HG03064 (cell line): ENCODE data around the gene POLR3A.

ENCODE experiments used
- ATAC-seq: cut with Tn5 transposase; IDR thresholded peaks from one replicate; pipeline ENCODE4 v1.9.1; 2021; ENCODE audit warnings: low read depth; ENCODE audit not compliant: unreplicated experiment

The POLR3A gene

DNA sequence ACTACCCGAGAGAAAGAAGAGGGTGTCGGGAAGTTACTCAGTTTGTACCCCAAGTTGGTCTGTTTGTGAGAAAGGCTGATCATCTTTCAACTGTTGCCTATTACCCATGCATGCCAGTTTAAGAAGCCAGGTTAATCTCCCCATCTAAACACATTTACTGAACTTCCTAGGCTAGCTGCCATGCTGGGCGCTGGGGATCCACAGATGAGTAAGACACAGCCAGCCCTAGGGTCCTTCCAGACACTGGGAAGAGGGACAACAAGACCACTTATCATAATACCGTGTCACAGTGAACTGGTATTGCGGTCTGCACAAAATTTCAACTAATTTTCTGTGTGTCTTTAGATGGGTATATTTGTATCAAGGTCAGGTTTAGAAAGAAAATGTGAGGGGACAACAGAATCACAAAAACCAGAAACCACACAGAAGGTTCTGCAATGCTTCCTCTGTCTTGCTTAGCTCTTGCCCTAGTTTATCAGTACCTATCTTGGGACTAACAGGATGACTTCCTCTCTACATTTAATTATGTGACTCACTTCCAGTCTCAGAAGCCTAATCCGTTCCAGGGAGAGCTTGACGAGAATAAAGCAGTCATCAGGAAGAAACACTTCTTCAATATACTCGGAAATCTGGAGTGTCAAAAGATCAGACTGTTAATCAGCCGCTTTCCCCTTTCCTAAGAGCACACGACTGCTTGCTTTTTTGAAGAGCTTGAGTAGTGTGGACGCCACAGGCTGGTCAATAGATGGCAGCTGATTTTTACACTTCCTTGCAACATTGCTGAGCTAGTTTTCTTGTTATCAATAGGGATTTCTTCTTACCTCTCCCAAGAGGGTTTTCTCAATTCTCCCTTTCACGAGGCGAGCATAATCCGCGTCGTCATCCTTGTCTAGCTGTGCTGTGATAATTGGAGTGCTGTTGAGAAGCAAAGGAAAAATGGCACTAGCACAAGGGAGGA, 45.7 kb downstream of the POLR3A start:
- no peak for ATAC-seq

DNA sequence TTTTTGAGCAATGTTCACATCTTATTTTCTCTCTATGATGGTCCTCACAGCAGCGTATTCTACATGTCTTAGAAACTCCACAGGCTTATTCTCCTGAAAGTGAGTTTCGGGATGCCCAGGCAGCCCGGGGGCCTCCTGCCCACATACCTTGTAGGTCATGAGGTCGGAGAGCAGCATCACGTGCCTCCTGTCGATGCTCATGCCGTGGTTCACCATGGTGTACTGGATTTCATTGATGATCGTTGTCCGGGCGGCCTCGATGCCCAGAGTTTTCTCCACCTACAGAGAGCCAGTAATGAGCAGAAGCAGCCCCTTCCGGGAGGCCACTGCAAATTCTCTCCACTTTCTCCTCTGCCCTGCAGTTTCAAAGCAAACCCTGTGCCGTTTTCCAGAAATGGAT, 48.0 kb downstream of the POLR3A start:
- no peak for ATAC-seq

DNA sequence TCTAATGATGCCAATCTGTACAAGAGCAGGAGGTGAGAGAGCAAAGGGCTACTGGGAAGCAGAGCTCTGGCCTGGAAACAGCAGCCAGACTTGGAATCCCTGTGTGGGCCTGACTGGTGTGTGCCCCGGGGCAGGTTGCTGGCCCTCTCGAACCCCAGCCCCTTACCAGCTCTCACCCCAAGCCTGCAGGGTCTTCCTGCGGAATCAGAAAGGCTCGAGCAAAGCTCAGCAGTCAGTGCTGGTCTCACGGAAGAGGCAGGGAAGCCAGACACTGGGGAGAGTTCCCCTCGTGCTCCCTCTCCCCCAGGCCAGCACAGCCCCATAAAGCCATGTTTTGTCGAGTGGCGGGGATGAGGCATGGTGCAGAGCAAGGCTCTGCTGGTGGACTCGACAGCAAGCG, 50.1 kb downstream of the POLR3A start:
- no peak for ATAC-seq

DNA sequence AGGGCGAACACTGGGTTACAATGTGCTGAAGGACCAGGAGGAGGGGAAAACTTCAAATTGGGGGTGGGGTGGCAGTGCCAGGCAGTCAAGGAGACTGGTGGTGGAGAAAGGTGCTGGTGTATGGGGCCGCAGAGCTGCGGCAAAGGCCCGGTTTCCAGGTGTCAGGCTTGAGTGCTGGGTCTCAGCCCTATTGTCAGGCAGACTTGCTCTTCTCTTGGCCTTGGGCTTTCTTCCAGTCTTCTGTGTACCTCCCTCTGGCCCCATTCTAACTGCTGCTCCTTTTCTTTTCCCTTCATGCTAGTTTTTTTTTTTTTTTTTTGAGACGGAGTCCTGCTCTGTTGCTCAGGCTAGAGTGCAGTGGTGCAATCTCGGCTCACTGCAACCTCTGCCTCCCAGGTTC, 51.0 kb downstream of the POLR3A start:
- ATAC-seq: no peak

DNA sequence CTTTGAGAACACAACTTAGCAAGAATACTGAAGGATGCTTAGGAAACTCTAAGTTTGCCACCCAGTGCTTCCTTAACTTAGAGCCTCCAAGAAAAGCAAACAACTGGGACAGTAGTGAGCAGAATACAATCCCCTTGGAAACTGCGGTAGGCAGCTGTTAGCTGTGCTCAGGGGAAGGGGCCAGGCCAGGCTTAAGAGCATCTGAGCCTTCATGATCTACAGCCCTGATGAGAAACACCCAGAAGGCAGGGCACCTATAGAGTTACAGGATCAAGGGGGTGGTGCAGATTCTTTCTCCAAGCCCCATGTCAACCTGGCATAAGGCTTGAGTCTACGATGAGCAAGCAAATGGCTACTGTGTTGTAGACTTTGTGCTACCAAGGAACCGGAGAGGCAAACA, 51.4 kb downstream of the POLR3A start:
- ATAC-seq: no peak

DNA sequence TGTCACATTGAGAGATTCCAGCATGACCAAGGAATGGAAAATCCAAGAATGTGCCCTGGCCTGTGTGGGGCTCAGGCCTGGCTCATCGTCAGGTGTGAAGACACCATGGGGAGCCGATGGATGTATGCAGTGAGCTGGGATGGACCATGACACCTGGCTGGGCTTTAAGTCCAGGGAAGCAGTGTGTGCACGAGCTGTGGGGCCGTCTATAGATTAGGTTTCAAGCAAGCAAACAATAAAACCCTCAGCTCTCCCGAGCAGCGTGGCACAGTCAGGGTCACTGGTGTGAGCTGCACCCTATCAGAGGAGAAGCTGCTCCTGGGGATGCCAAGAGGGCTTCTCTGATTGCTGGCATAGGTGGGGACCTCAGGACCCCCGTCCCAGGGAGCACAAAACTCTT, 52.3 kb downstream of the POLR3A start:
- no peak for ATAC-seq

DNA sequence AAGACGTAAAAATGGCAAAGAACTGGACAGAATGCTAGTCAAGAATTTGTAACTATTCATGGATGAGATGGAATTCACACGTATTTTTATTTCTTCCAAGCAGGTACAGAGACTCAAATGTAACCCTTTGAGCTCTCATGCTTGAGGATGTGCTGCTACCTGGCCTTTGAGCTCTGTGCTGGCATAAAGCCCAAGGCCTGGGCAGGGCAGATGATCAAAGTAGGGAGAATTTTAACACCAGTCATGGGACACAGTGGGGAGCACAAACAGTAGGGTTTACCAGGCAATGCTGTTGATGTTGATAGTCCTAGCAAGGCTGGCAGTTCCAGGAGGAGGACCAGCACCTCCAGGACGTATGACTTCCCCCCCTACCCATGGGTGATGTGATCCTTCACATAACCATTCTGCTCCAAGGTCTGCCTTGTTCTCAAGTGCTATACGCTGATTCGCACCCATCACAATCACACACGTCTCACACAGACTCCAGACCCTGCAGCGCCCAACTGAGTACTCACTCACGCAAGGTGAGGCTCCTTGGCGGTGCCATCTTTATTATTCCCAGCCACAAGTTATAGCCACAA, 54.1 kb downstream of the POLR3A start:
- ATAC-seq: no peak

DNA sequence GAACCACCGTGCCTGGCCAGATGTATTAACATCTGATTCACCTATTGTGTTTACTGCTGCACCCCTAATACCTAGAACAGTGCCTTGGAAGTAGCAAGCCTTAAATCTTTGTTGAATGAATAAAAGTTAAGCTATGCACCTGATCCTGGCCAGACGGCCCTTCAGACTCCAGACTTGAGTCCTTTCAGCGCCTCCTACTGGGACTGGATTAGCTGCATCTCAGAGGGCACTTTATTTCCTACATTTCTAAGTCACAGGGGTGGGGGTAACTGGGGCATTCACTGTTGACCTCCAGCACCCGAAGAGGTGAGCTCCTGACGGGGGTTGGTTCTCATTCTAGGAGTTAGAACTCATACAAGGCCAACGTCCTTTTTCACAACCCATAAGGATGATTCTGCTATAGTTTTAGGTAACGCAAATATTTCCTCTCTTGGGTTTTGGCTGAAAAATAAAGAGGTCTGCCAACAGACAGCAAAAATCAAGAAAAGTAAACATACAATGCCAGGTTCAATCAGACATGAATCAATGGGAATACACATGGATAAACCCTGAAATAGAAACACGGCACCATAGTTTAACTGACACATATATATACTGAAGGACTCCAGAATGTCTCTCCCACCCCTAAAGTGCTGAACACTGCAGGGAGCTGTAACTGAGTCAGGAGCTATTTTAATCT, 54.8 kb downstream of the POLR3A start:
- ATAC-seq: no peak

DNA sequence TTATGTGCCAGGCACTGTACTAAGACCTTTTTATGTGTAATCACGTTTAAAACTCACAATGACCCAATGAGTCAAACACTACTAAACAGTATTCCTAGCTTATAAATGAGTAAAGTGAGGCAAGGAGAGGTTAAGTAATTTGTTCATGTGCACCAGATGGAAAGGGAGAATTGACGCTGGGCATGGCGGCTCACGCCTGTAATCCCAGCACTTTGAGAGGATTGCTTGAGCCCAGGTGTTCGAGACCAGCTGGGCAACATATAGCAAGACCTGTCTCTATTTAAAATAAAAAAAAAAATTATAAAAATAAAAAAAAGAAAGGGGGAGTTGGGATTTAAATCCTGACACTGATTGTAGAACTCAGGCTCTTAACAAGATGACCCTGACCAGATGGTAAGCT, 56.0 kb downstream of the POLR3A start:
- no peak for ATAC-seq

DNA sequence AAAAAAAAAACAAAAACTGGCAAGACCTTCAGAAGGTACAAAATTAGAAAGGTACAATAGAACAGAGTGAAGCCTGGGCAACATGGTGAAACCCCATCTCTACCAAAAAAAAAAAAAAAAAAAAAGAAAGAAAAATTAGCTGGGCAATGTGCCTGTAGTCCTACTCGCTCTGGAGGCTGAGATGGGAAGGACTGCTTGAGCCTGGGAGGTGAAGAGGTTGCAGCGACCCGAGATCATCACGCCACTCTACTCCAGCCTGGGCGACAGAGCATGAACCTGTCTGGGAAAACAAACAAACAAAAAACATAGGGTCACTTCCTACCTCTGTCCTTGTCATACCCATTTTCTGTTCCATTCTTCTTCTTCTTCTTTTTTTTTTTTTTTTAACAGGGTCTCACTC, 57.2 kb downstream of the POLR3A start:
- no peak for ATAC-seq

DNA sequence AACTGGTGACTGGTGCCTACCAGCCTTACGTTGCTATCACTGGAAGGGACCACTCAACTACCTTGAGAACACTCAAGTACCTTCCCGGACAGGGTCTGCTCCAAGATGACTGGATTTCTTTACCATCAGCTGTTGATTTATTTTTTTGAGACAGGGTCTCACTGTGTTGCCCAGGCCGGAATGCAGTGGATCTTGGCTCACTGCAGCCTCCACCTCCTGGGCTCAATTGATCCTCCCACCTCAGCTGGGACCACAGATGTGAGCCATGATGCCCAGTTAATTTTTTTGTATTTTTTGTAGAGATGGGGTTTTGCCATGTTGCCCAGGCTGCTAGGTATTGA, 57.5 kb downstream of the POLR3A start:
- ATAC-seq: no peak

DNA sequence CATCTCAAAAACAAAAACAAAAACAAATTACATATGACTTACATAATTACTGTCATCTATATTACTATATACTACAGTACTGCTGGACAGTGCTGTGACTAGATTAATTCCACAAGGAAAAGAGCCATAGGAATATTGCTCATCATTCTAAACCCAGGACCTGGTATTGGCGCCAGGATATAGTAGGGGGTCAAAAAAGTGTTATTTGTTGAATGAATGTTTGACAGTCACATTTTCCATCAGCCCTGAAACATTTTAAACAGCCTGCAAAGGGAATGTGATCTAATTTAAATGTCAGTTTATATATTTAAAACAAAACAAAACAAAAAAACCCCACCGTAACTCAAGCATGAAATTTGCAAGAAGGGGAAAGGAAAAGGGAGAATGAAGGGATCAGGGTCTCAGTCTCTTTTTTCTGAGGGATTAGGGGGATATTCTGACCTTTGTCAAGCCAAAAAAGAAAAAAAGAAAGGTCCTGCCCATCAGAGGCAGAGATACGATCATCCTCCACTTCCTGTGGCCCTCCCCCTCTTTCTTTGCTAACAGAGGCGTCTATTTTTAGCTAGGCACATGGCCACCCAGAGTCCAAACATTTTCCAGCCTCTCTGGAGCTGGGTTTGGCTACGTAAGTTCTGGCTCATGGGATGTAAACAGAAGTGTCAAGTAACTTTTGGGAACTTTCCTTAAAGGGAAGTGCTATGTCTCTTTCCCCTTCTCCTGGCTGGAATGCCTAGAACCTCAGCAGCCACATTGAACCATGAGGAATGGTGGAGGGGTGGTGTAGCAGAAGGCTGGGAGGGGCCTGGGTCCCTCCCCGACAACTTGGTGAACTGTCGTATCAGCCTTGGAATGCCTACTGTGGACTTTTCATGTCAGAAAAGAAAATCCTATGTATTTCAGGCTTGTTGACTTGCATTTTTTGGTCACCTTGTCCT, 58.2 kb downstream of the POLR3A start:
- no peak for ATAC-seq

DNA sequence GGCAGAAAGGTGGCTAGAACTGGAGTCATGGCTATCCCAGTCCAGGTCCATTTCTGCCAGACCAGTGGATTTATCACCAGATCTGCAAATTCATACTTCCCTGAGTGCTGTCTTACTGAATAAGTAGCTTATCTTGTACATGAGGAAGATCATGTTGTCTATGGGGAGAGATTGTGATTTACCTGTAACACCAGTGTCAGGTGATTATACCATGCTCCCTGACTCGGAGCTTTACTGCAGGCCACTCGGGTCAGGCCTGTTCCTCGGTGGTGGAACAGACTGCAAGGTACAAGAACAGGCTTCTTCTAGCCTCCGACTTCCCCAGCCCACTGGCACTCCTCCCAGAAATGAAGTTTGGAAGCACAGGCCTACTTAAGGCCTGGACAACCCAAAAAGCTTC, 60.2 kb downstream of the POLR3A start:
- no peak for ATAC-seq

DNA sequence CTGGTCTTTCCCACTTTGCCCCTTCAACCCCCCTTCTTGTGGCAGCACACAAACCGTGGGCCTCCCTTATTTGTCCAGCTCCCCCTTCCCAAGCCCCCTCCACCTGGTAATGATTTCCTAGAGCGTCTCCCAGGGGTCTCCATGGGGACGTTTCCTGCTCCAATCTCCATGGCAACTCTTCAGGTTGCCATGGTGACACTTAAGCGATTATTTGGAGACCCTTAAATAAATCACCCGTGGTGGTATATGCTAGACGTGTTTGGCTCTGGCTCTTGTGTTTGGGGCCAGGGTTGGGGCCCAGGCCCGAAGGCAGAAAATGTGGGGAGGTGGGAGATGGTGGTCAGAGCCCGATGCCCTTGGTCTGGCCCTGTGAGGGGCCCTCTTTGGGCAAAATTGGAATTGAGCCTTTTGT, 61.7 kb downstream of the POLR3A start:
- no peak for ATAC-seq

DNA sequence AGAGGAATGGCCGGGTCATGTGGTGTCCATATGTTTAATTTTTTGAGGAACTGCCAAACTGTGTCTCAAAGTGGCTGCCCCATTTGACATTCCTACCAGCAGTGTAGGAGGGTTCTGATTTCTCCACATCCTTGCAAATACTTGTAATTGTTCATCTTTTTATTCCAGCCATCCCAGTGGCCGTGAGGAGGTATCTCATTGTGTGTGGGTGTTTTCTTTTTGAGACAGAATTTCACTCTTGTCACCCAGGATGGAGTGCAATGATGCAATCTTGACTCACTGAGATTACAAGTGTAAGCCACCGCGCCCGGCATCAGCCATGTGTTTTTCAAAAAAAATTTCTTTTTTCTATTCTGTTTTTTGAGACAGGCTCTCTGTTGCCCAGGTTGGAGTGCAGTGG, 64.0 kb downstream of the POLR3A start:
- ATAC-seq: no peak

DNA sequence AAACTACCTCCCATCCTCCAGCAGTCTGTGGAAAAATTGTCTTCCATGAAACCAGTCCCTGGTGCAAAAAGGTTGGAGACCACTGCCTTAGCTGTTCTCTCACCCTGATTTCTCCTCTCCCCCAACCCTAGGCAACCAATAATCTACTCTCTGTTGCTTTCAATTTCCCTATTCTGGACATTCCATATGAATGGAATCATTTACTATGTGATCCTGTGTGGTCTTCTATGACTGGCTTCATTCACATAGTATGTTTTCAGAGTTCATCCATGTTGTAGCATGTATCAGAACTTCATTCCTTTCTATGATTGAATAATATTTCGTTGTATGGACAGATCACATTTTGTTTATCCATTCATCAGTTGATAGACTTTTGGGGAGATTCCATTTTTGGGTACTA, 64.5 kb downstream of the POLR3A start:
- ATAC-seq: no peak

DNA sequence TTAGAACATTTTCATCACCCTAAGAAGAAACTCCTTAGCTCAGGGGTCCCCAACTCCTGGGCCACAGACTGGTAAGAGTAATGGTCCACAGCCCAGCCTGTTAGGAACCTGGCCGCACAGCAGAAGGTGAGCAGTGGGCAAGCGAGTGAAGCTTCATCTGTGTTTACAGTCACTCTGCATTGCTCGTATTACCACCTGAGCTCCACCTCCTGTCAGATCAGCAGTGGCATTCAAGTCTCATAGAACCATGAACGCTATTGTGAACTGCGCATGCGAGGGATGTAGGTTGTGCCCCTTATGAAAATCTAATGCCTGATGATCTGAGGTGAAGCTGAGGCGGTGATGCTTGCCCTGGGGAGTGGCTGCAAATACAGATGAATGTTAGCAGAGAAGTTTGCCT, 65.4 kb downstream of the POLR3A start:
- ATAC-seq: no peak

DNA sequence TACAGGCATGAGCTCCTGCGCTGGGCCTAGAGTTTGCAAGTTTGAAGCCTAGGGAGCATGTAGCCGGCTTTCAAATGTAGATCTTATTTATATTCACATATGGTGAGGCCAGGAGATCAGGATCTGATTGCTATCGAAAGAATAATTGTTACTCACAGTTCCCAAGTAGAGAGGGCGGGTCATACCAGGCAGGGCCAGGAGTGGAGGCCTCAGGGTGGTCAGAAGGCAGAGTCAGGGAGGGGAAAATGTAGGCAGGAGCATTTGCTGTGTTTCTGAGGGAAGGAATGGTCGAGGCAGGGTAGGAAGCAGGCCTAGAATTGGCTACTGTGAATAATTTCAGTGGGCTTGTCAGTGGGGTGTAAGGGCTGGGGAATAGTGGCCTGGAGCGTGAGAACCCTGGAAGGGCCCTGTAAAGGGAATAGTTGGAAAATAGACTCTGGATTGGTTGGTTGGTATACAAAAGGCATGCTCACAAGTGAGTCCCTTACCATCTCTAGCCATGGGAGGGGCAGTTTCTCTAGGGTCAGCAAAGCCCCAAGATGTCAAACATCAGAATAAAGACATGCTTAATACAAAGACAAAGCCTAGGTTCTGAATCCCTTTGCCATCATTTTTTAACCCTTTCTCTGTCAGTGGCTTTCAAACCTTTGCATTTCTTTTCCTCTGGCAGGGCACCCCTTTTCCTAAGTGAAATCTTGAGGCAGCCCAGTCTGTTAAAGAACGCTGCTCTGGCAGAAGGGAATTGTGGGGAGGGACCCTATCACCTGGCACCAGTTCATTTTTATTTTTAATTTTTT, 66.8 kb downstream of the POLR3A start:
- no peak for ATAC-seq

DNA sequence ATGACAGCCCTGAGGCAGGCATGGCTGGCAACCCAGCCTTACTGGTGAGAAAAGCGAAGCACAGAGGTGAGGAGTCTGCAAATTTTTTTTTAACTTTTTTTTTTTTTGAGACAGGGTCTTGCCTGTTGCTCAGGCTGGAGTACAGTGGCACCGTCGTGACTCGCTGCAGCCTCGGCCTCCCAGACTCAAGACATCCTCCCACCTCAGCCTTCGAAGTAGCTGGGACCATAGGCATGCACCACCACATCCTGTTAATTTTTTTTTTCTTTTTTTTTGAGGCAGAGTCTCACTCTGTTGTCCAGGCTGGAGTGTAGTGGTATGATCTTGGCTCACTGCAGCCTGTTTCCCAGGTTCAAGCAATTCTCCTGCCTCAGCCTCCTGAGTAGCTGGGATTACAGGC, 67.6 kb downstream of the POLR3A start:
- no peak for ATAC-seq

DNA sequence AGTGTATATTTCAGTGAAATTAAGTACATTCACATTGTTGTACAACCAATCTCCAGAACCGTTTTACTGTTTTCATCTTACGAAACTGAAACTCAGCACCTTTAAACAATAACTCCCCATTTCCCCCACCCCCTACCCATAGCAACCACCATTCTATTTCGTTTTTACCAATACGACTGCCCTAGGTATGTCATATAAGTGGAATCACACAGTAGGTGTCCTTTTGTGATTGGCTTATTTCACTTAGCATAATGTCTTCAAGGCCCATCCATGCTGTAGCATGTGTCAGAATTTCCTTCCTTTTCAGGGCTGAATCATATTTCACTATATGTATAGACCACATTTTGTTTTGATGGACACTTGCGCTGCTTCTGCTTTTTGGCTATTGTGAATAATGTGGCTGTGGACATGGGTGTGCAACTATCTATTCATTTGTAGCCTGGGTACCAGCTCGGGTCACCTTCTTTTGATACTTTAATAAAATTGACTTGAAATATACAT, 68.4 kb downstream of the POLR3A start:
- no peak for ATAC-seq
